Neuronal stem cell (in vitro differentiated cells): ENCODE results near the gene PHACTR3. TPM values are rescaled to one million over a fixed set of nuclear protein-coding genes. Genes with fewer than 3 reads are reported as not detected.

ENCODE experiments used
- DNase-seq: peaks from one replicate; pipeline ENCODE4 v3.0.0-alpha.2; 2013; ENCODE audit warnings: low spot score
- H2AFZ ChIP-seq: one replicate; pipeline ENCODE4 v1.6.1; 2013; ENCODE audit warnings: mild to moderate bottlenecking, low read length, inconsistent platforms
- H2AK5ac ChIP-seq: 2 replicates; pipeline ENCODE4 v1.6.1; 2013; ENCODE audit warnings: low read depth, mild to moderate bottlenecking, inconsistent platforms, low read length, moderate library complexity, mixed read lengths
- H2BK120ac ChIP-seq: 2 replicates; pipeline ENCODE4 v1.6.1; 2013; ENCODE audit warnings: low read depth, mild to moderate bottlenecking, inconsistent platforms, low read length, moderate library complexity, mixed read lengths
- H2BK12ac ChIP-seq: one replicate; pipeline ENCODE4 v1.6.1; 2013; ENCODE audit warnings: low read length, inconsistent platforms
- H2BK15ac ChIP-seq: 2 replicates; pipeline ENCODE4 v1.6.1; 2013; ENCODE audit warnings: mild to moderate bottlenecking, low read length, inconsistent platforms, mixed read lengths
- H2BK5ac ChIP-seq: one replicate; pipeline ENCODE4 v1.6.1; 2013; ENCODE audit warnings: inconsistent platforms, mild to moderate bottlenecking, low read length, moderate library complexity
- H3K14ac ChIP-seq: one replicate; pipeline ENCODE4 v1.6.1; 2013; ENCODE audit warnings: low read length, inconsistent platforms
- H3K18ac ChIP-seq: 2 replicates; pipeline ENCODE4 v1.6.1; 2013; ENCODE audit warnings: low read length, inconsistent platforms
- H3K23ac ChIP-seq: 2 replicates; pipeline ENCODE4 v1.6.1; 2013; ENCODE audit warnings: low read depth, mild to moderate bottlenecking, mixed read lengths, low read length, inconsistent platforms; ENCODE audit not compliant: poor library complexity
- H3K27ac ChIP-seq: replicated peaks from 3 replicates; pipeline ENCODE4 v1.5.1; 2013; ENCODE audit warnings: low read length, inconsistent platforms
- H3K27me3 ChIP-seq, 3 experiments: 2 replicates each; pipeline ENCODE4 v1.6.1; 2013; ENCODE audit warnings: low read length in 3 of 3, mild to moderate bottlenecking in 2 of 3, inconsistent platforms in 1 of 3, low read depth in 1 of 3, mixed read lengths in 1 of 3, moderate library complexity in 1 of 3; ENCODE audit not compliant: control insufficient read depth in 3 of 3, insufficient read depth in 3 of 3
- H3K36me3 ChIP-seq, 2 donors: replicated peaks in 1 of 2; 2 replicates each; pipeline ENCODE4 v1.6.1; 2013; ENCODE audit warnings: low read length in 2 of 2; ENCODE audit not compliant: control insufficient read depth in 2 of 2, insufficient read depth in 2 of 2
- H3K4ac ChIP-seq: 2 replicates; pipeline ENCODE4 v1.6.1; 2013; ENCODE audit warnings: inconsistent platforms, mild to moderate bottlenecking, low read length, moderate library complexity
- H3K4me1 ChIP-seq, 2 donors: 1 replicate in 1 of 2; 2 replicates in 1 of 2; pipeline ENCODE4 v1.6.1; 2013; ENCODE audit warnings: low read length in 2 of 2, low read depth in 1 of 2; ENCODE audit not compliant: control insufficient read depth in 2 of 2, insufficient read depth in 1 of 2
- H3K4me2 ChIP-seq: one replicate; pipeline ENCODE4 v1.6.1; 2013; ENCODE audit warnings: mild to moderate bottlenecking, low read length, inconsistent platforms; ENCODE audit not compliant: insufficient read depth, poor library complexity, severe bottlenecking
- H3K4me3 ChIP-seq, 2 donors: 2 replicates each; pipeline ENCODE4 v1.5.1; 2013; ENCODE audit warnings: low read length in 2 of 2, mild to moderate bottlenecking in 2 of 2, inconsistent platforms in 1 of 2, moderate library complexity in 1 of 2
- H3K79me1 ChIP-seq: one replicate; pipeline ENCODE4 v1.6.1; 2013; ENCODE audit warnings: low read depth, mild to moderate bottlenecking, inconsistent platforms, low read length, moderate library complexity
- H3K9ac ChIP-seq: one replicate; pipeline ENCODE4 v1.6.1; 2013; ENCODE audit warnings: mild to moderate bottlenecking, low read depth, low read length, inconsistent platforms; ENCODE audit not compliant: poor library complexity
- H3K9me3 ChIP-seq, 2 donors: replicated peaks in 1 of 2; 2 replicates each; pipeline versions ENCODE3 to v1.6.1; 2013; ENCODE audit warnings: low read length in 2 of 2, mild to moderate bottlenecking in 2 of 2, inconsistent platforms in 1 of 2, low read depth in 1 of 2, mixed read lengths in 1 of 2, moderate library complexity in 1 of 2; ENCODE audit not compliant: control insufficient read depth in 2 of 2, insufficient read depth in 1 of 2
- H4K8ac ChIP-seq: one replicate; pipeline ENCODE4 v1.6.1; 2013; ENCODE audit warnings: low read depth, mild to moderate bottlenecking, inconsistent platforms, low read length, moderate library complexity
- H4K91ac ChIP-seq: one replicate; pipeline ENCODE4 v1.6.1; 2013; ENCODE audit warnings: low read length, low read depth, mild to moderate bottlenecking, inconsistent platforms; ENCODE audit not compliant: poor library complexity
- WGBS, 2 donors: extraction: QIAGEN DNeasy Blood & Tissue Kit; methylation state at CpG; one replicate each; pipeline ENCODE4 v1.1.7; 2013; ENCODE audit warnings: missing lambda C conversion rate in 2 of 2, mixed read lengths in 1 of 2; ENCODE audit not compliant: insufficient read length in 2 of 2, insufficient replicate concordance in 1 of 2; ENCODE audit errors: extremely low coverage in 2 of 2; 5-methylcytosine and 5-hydroxymethylcytosine counted together
- small RNA-seq: library from polyadenylated mRNA; stranded (forward); fragments of <200 nt; extraction: miRNeasy Mini kit (QIAGEN cat#:217004); gene quantifications from one replicate; pipeline ENCODE3, GENCODE V24; 2013; ENCODE audit not compliant: insufficient read depth

PHACTR3 gene

GRCh38 chr20:59891581-59891980, 287.2 kb downstream of the PHACTR3 start:
- no peaks in the 10 kb centered on the region for H3K79me1 ChIP-seq
- no peak overlapping the region for H3K14ac ChIP-seq
- no peaks in the 10 kb centered on the region for H3K36me3 ChIP-seq
- H3K4me3 ChIP-seq = no peak overlapping the region
- H3K9ac ChIP-seq = no peak overlapping the region
- WGBS, 2 donors = no CpG with 5 or more reads among the region's 1 CpG
- no peak overlapping the region for H2AK5ac ChIP-seq
- DNase-seq = no peak
- H2AFZ ChIP-seq = no peak overlapping the region
- H4K91ac ChIP-seq = no peak overlapping the region
- no peak overlapping the region for H2BK120ac ChIP-seq
- H2BK15ac ChIP-seq = no peak overlapping the region
- no peak overlapping the region for H4K8ac ChIP-seq
- H3K4me2 ChIP-seq = no peak overlapping the region
- no peak overlapping the region for H2BK12ac ChIP-seq
- no peak overlapping the region for H3K4ac ChIP-seq
- H3K27me3 ChIP-seq = peaks cover 0 to 18% (median 0%) of the 10 kb centered on the region in 3 experiments
- no peak overlapping the region for H3K23ac ChIP-seq
- no peaks in the 10 kb centered on the region for H3K9me3 ChIP-seq
- H3K4me1 ChIP-seq = no peaks in the 10 kb centered on the region
- no peak overlapping the region for H3K27ac ChIP-seq
- no peak overlapping the region for H3K18ac ChIP-seq
- H2BK5ac ChIP-seq = no peak overlapping the region

GRCh38 chr20:59895908-59896307, 291.6 kb downstream of the PHACTR3 start:
- H3K4ac ChIP-seq = no peak overlapping the region
- no CpG with 5 or more reads among the region's 1 CpG for WGBS, 2 donors
- H2BK120ac ChIP-seq = no peak overlapping the region
- H2BK15ac ChIP-seq = no peak overlapping the region
- H3K36me3 ChIP-seq = no peaks in the 10 kb centered on the region
- H3K79me1 ChIP-seq = no peaks in the 10 kb centered on the region
- H3K27ac ChIP-seq = no peak overlapping the region
- H2BK12ac ChIP-seq = no peak overlapping the region
- H2BK5ac ChIP-seq = no peak overlapping the region
- no peak overlapping the region for H3K9ac ChIP-seq
- DNase-seq = no peak
- H4K8ac ChIP-seq = no peak overlapping the region
- no peak overlapping the region for H3K14ac ChIP-seq
- no peaks in the 10 kb centered on the region for H3K4me1 ChIP-seq
- no peak overlapping the region for H3K4me2 ChIP-seq
- no peak overlapping the region for H2AFZ ChIP-seq
- no peak overlapping the region for H3K23ac ChIP-seq
- no peak overlapping the region for H4K91ac ChIP-seq
- H2AK5ac ChIP-seq = no peak overlapping the region
- peaks cover 0 to 28% (median 0%) of the 10 kb centered on the region in 3 experiments for H3K27me3 ChIP-seq
- no peak overlapping the region for H3K4me3 ChIP-seq
- H3K9me3 ChIP-seq = no peaks in the 10 kb centered on the region
- no peak overlapping the region for H3K18ac ChIP-seq

Small RNAs within 50 kb of the gene (small RNA-seq; reads per million reads assigned to genes)
- not detected for gene RNU7-141P
